Ishikawa (cell line): ENCODE results near the gene TADA3.

Experiments used
- CEBPB ChIP-seq: IDR thresholded peaks from 2 replicates; pipeline ENCODE4 v1.6.1; 2012
- CREB1 ChIP-seq: IDR thresholded peaks from 2 replicates; pipeline ENCODE4 v1.6.1; 2012; ENCODE audit warnings: low read depth
- EGR1 ChIP-seq: IDR thresholded peaks from 2 replicates; pipeline ENCODE4 v1.6.1; 2012
- EP300 ChIP-seq: IDR thresholded peaks from 2 replicates; pipeline ENCODE4 v1.6.1; 2012; ENCODE audit warnings: borderline replicate concordance
- FOXM1 ChIP-seq: IDR thresholded peaks from 2 replicates; pipeline ENCODE4 v1.6.1; 2012; ENCODE audit warnings: low read depth, borderline replicate concordance
- MAX ChIP-seq: IDR thresholded peaks from 2 replicates; pipeline ENCODE4 v1.6.1; 2012
- NFIC ChIP-seq: IDR thresholded peaks from 2 replicates; pipeline ENCODE4 v1.6.1; 2012
- RAD21 ChIP-seq: IDR thresholded peaks from 2 replicates; pipeline ENCODE4 v1.6.1; 2012; ENCODE audit warnings: low read depth
- REST ChIP-seq: IDR thresholded peaks from 2 replicates; pipeline ENCODE4 v1.6.1; 2012; ENCODE audit warnings: low read depth, mild to moderate bottlenecking
- TAF1 ChIP-seq: IDR thresholded peaks from 2 replicates; pipeline ENCODE4 v1.6.1; 2012; ENCODE audit warnings: low read depth, mild to moderate bottlenecking
- TCF12 ChIP-seq: IDR thresholded peaks from 2 replicates; pipeline ENCODE4 v1.6.1; 2012; ENCODE audit warnings: low read depth
- TEAD4 ChIP-seq: IDR thresholded peaks from 2 replicates; pipeline ENCODE4 v1.6.1; 2012
- USF1 ChIP-seq: IDR thresholded peaks from 2 replicates; pipeline ENCODE4 v1.6.1; 2012
- YY1 ChIP-seq: IDR thresholded peaks from 2 replicates; pipeline ENCODE4 v1.6.1; 2012; ENCODE audit warnings: low read depth
- ZBTB7A ChIP-seq: IDR thresholded peaks from 2 replicates; pipeline ENCODE4 v1.6.1; 2012; ENCODE audit warnings: low read depth

Gene TADA3

GRCh38 chr3:9793161-9793781 lies 998 bp upstream of the TADA3 start:
- TF ChIP-seq ZBTB7A (peak; percentile 80; the same call in 1 of the 2 replicates), REST (no peak), TCF12 (no peak), CREB1 (0 out of 2 replicates have a peak, but pooled peaks have one; percentile 6)

GRCh38 chr3:9791790-9792404 lies 376 bp downstream of the TADA3 start:
- TF ChIP-seq ZBTB7A, result peak; percentile 96
- no peak for TF ChIP-seq CREB1
- TF ChIP-seq EP300, result no peak
- no peak for TF ChIP-seq TEAD4

- TF ChIP-seq NFIC (no peak), TCF12 (no peak), REST (no peak), YY1 (no peak), TEAD4 (no peak), EP300 (no peak), RAD21 (no peak), EGR1 (no peak), USF1 (no peak), FOXM1 (no peak), CREB1 (no peak)
Measured at GRCh38 chr3:9791127-9791526, 1.1 kb downstream of the TADA3 start.

GRCh38 chr3:9787714-9788113 lies 4.6 kb downstream of the TADA3 start:
- TF ChIP-seq TAF1 (no peak), USF1 (no peak), YY1 (no peak), FOXM1 (no peak), RAD21 (no peak), NFIC (no peak), ZBTB7A (no peak), TCF12 (no peak)

- TF ChIP-seq MAX (no peak), EP300 (no peak), TEAD4 (no peak), TAF1 (no peak), REST (no peak), USF1 (no peak), EGR1 (no peak), YY1 (no peak), NFIC (no peak), CREB1 (no peak), TCF12 (no peak), FOXM1 (no peak), CEBPB (no peak), ZBTB7A (no peak), RAD21 (no peak)
Measured at GRCh38 chr3:9786825-9787669, 5.2 kb downstream of the TADA3 start.
